H1 (cell line): ENCODE data around the gene SLC6A19. TPM values are rescaled to one million over a fixed set of nuclear protein-coding genes. Genes with fewer than 3 reads are reported as not detected.

ENCODE experiments used
- CTCF ChIA-PET: fragments of 300-600 bp; sonication (Branson Sonifier 250); formaldehyde crosslinking; loops from one replicate; lab custom pipeline; 2021; ENCODE audit not compliant: partially characterized antibody; lab: Charles Lee
- POLR2A ChIA-PET: fragments of 300-600 bp; sonication (Branson Sonifier 250); formaldehyde crosslinking; loops from one replicate; lab custom pipeline; 2021; ENCODE audit warnings: inconsistent platforms; ENCODE audit not compliant: partially characterized antibody; lab: Charles Lee
- DNase-seq, 2 experiments: peaks; one replicate each; pipeline versions ENCODE4 v3.0.0 to v3.0.0-alpha.2; 2010 to 2022; ENCODE audit warnings: low spot score in 2 of 2, low read depth in 1 of 2, mixed read lengths in 1 of 2
- FAIRE-seq: peaks from 2 replicates; lab custom pipeline; 2011; peaks lifted over from hg19 to GRCh38; lab: Jason Lieb, UNC
- H2AFZ ChIP-seq: 2 replicates; pipeline ENCODE4 v1.8.1; 2012; ENCODE audit warnings: low read length, inconsistent platforms
- H2AK5ac ChIP-seq: 2 replicates; pipeline ENCODE4 v1.6.1; 2013; ENCODE audit warnings: low read depth, low read length
- H2BK120ac ChIP-seq: replicated peaks from 2 replicates; pipeline ENCODE3; 2013; ENCODE audit warnings: low read depth, low read length, inconsistent platforms
- H2BK12ac ChIP-seq: 2 replicates; pipeline ENCODE4 v1.6.1; 2013; ENCODE audit warnings: low read depth, low read length
- H2BK15ac ChIP-seq: 2 replicates; pipeline ENCODE4 v1.6.1; 2013; ENCODE audit warnings: low read length
- H2BK20ac ChIP-seq: 2 replicates; pipeline ENCODE4 v1.6.1; 2013; ENCODE audit warnings: low read length
- H2BK5ac ChIP-seq: 2 replicates; pipeline ENCODE4 v1.6.1; 2013; ENCODE audit warnings: low read depth, low read length
- H3K14ac ChIP-seq: 2 replicates; pipeline ENCODE4 v1.6.1; 2013; ENCODE audit warnings: inconsistent platforms; ENCODE audit not compliant: insufficient read length
- H3K18ac ChIP-seq: 2 replicates; pipeline ENCODE4 v1.6.1; 2013; ENCODE audit warnings: low read length; ENCODE audit errors: extremely low read depth
- H3K23ac ChIP-seq: 2 replicates; pipeline ENCODE4 v1.6.1; 2013; ENCODE audit warnings: inconsistent platforms; ENCODE audit not compliant: insufficient read length
- H3K23me2 ChIP-seq: 2 replicates; pipeline ENCODE4 v1.6.1; 2013; ENCODE audit warnings: low read depth, low read length
- H3K27ac ChIP-seq: 2 replicates; pipeline ENCODE4 v1.6.1; 2011; ENCODE audit warnings: low read depth, low read length, inconsistent platforms
- H3K27me3 ChIP-seq, 4 experiments: replicated peaks in 1 of 4; 1 replicate in 1 of 4; 2 replicates in 3 of 4; pipeline versions ENCODE4 v1.6.1 to v1.8.1; 2011 to 2013; ENCODE audit warnings: low read length in 3 of 4, mild to moderate bottlenecking in 3 of 4, inconsistent platforms in 2 of 4, mixed read lengths in 2 of 4, moderate library complexity in 1 of 4; ENCODE audit not compliant: control insufficient read depth in 3 of 4, insufficient read depth in 3 of 4; ENCODE audit errors: extremely low read depth in 1 of 4
- H3K36me3 ChIP-seq, 4 experiments: 2 replicates each; pipeline versions ENCODE4 v1.6.1 to v1.8.1; 2011 to 2013; ENCODE audit warnings: mild to moderate bottlenecking in 4 of 4, low read length in 3 of 4, moderate library complexity in 2 of 4, control low read depth in 1 of 4, inconsistent platforms in 1 of 4; ENCODE audit not compliant: insufficient read depth in 4 of 4, control insufficient read depth in 2 of 4
- H3K4ac ChIP-seq: replicated peaks from 2 replicates; pipeline ENCODE3; 2013; ENCODE audit warnings: low read length, low read depth, mixed read lengths, inconsistent platforms; ENCODE audit not compliant: insufficient read length
- H3K4me1 ChIP-seq, 4 experiments: replicated peaks in 1 of 4; 1 replicate in 1 of 4; 2 replicates in 3 of 4; pipeline versions ENCODE4 v1.6.1 to v1.8.1; 2011 to 2013; ENCODE audit warnings: low read length in 3 of 4, inconsistent platforms in 2 of 4, mixed read lengths in 1 of 4; ENCODE audit not compliant: insufficient read depth in 4 of 4, control insufficient read depth in 3 of 4
- H3K4me2 ChIP-seq, 2 experiments: 2 replicates each; pipeline versions ENCODE4 v1.6.1 to v1.8.1; 2011 to 2013; ENCODE audit warnings: low read depth in 2 of 2, low read length in 2 of 2, control low read depth in 1 of 2, inconsistent platforms in 1 of 2, mild to moderate bottlenecking in 1 of 2; ENCODE audit not compliant: insufficient read depth in 1 of 2
- H3K4me3 ChIP-seq, 4 experiments: fragments of 200-600, 300-600 bp in 1 of 4; sonication (generic), shearing (Covaris generic), sonication (Bioruptor Twin) in 1 of 4; 2 replicates each; pipeline versions ENCODE4 v1.5.1 to v1.8.1; 2011 to 2016; ENCODE audit warnings: low read length in 4 of 4, low read depth in 3 of 4, control low read depth in 2 of 4, inconsistent platforms in 2 of 4, mild to moderate bottlenecking in 2 of 4, mixed read lengths in 1 of 4, moderate library complexity in 1 of 4; ENCODE audit not compliant: insufficient read depth in 2 of 4; ENCODE audit errors: extremely low read depth in 1 of 4
- H3K56ac ChIP-seq: replicated peaks from 2 replicates; pipeline ENCODE3; 2013; ENCODE audit warnings: low read depth, mild to moderate bottlenecking, mixed read lengths, low read length, inconsistent platforms; ENCODE audit not compliant: insufficient read length
- H3K79me1 ChIP-seq: 2 replicates; pipeline ENCODE4 v1.6.1; 2013; ENCODE audit warnings: low read depth, low read length, control low read depth
- H3K79me2 ChIP-seq, 2 experiments: 2 replicates each; pipeline versions ENCODE4 v1.6.1 to v1.8.1; 2012 to 2013; ENCODE audit warnings: low read length in 2 of 2, mild to moderate bottlenecking in 2 of 2, inconsistent platforms in 1 of 2; ENCODE audit not compliant: insufficient read depth in 2 of 2, control insufficient read depth in 1 of 2
- H3K9ac ChIP-seq, 4 experiments: replicated peaks in 1 of 4; 1 replicate in 1 of 4; 2 replicates in 3 of 4; pipeline versions ENCODE4 v1.6.1 to v1.8.1; 2011 to 2013; ENCODE audit warnings: low read depth in 3 of 4, low read length in 3 of 4, control low read depth in 2 of 4, mild to moderate bottlenecking in 2 of 4, moderate library complexity in 2 of 4, inconsistent platforms in 1 of 4; ENCODE audit errors: extremely low read depth in 1 of 4
- H3K9me3 ChIP-seq, 2 experiments: 2 replicates each; pipeline versions ENCODE4 v1.6.1 to v1.8.1; 2012 to 2013; ENCODE audit warnings: mild to moderate bottlenecking in 2 of 2, moderate library complexity in 2 of 2, control low read depth in 1 of 2, inconsistent platforms in 1 of 2, low read depth in 1 of 2, low read length in 1 of 2, mixed read lengths in 1 of 2; ENCODE audit not compliant: insufficient read depth in 2 of 2
- H4K20me1 ChIP-seq, 2 experiments: replicated peaks in 1 of 2; 2 replicates each; pipeline versions ENCODE3 to v1.8.1; 2011 to 2013; ENCODE audit warnings: inconsistent platforms in 2 of 2, low read length in 2 of 2, mild to moderate bottlenecking in 1 of 2; ENCODE audit not compliant: insufficient read depth in 2 of 2, control insufficient read depth in 1 of 2
- H4K5ac ChIP-seq: 2 replicates; pipeline ENCODE4 v1.6.1; 2013; ENCODE audit warnings: low read length, low read depth, mixed read lengths, inconsistent platforms; ENCODE audit not compliant: insufficient read length
- H4K8ac ChIP-seq: 2 replicates; pipeline ENCODE4 v1.8.0; 2013; ENCODE audit warnings: mild to moderate bottlenecking, moderate library complexity, low read length, inconsistent platforms; ENCODE audit not compliant: insufficient read depth; ENCODE audit errors: extremely low read depth
- H4K91ac ChIP-seq: replicated peaks from 2 replicates; pipeline ENCODE3; 2013; ENCODE audit warnings: low read length, mixed read lengths, inconsistent platforms; ENCODE audit not compliant: insufficient read length
- ASH2L ChIP-seq: fragments of 200-600, 300-600 bp; sonication (generic); IDR thresholded peaks from one replicate; pipeline ENCODE4 v1.7.1; 2017; ENCODE audit warnings: low read length
- BCL11A ChIP-seq, 2 experiments: IDR thresholded peaks; one replicate each; pipeline ENCODE4 v1.6.1; 2011; ENCODE audit warnings: low read depth in 2 of 2, low read length in 2 of 2, mild to moderate bottlenecking in 2 of 2
- BRCA1 ChIP-seq: IDR thresholded peaks from 2 replicates; pipeline ENCODE4 v1.6.1; 2012; ENCODE audit warnings: low read depth, low read length, improper control_type of control experiment
- EGR1 ChIP-seq: IDR thresholded peaks from 2 replicates; pipeline ENCODE4 v1.6.1; 2011; ENCODE audit warnings: low read depth, low read length, borderline replicate concordance
- EP300 ChIP-seq, 2 experiments: IDR thresholded peaks; 1 replicate in 1 of 2; 2 replicates in 1 of 2; pipeline ENCODE4 v1.6.1; 2011 to 2012; ENCODE audit warnings: low read depth in 2 of 2, low read length in 2 of 2, mild to moderate bottlenecking in 2 of 2, borderline replicate concordance in 1 of 2, inconsistent platforms in 1 of 2, moderate library complexity in 1 of 2
- KDM1A ChIP-seq: fragments of 200-600, 300-600 bp; sonication (generic); IDR thresholded peaks from 2 replicates; pipeline ENCODE4 v1.7.1; 2016; ENCODE audit warnings: mild to moderate bottlenecking, low read length, borderline replicate concordance
- MAFK ChIP-seq: IDR thresholded peaks from 2 replicates; pipeline ENCODE4 v1.6.1; 2012; ENCODE audit warnings: low read depth, mild to moderate bottlenecking, improper control_type of control experiment, low read length
- POLR2AphosphoS5 ChIP-seq: IDR thresholded peaks from 2 replicates; pipeline ENCODE4 v1.6.1; 2011; ENCODE audit warnings: low read depth, low read length
- RAD21 ChIP-seq, 2 experiments: IDR thresholded peaks in 1 of 2; conservative IDR thresholded peaks in 1 of 2; 2 replicates each; pipeline ENCODE4 v1.6.1; 2011; ENCODE audit warnings: low read depth in 2 of 2, low read length in 2 of 2, improper control_type of control experiment in 1 of 2, inconsistent platforms in 1 of 2, mild to moderate bottlenecking in 1 of 2, moderate library complexity in 1 of 2
- RNF2 ChIP-seq: fragments of 200-900, 300-1000 bp; sonication (generic); IDR thresholded peaks from 2 replicates; pipeline ENCODE4 v1.7.1; 2016; ENCODE audit warnings: borderline replicate concordance, low read depth, mild to moderate bottlenecking, antibody characterized with exemption, low read length; ENCODE audit not compliant: poor library complexity, severe bottlenecking; ENCODE audit errors: missing control alignments
- RXRA ChIP-seq: IDR thresholded peaks from 2 replicates; pipeline ENCODE4 v1.6.1; 2011; ENCODE audit warnings: low read depth, mild to moderate bottlenecking, low read length, moderate library complexity; ENCODE audit not compliant: insufficient read depth
- SIRT6 ChIP-seq: IDR thresholded peaks from one replicate; pipeline ENCODE4 v1.7.1; 2012; ENCODE audit warnings: low read length, inconsistent platforms
- WGBS, 2 experiments: shearing (Covaris generic) in 1 of 2; methylation state at CpG; one replicate each; pipeline versions ENCODE4 v1.1.6 to v1.1.7; 2013 to 2015; ENCODE audit warnings: low lambda C conversion rate in 2 of 2, mixed read lengths in 2 of 2, inconsistent platforms in 1 of 2, low coverage in 1 of 2, missing lambda C conversion rate in 1 of 2; ENCODE audit not compliant: insufficient replicate concordance in 2 of 2, insufficient coverage in 1 of 2, insufficient read length in 1 of 2; ENCODE audit errors: extremely low coverage in 1 of 2, missing lambda C conversion rate in 1 of 2; 5-methylcytosine and 5-hydroxymethylcytosine counted together
- polyA plus RNA-seq, 7 experiments: library from polyadenylated mRNA; depleted of rRNA in 3 of 7; stranded (reverse) in 5 of 7; unstranded in 2 of 7; fragments of >200 nt in 5 of 7; fragments of 200-250 nt in 2 of 7; gene quantifications; 1 replicate in 5 of 7; 2 replicates in 1 of 7; 4 replicates in 1 of 7; pipeline versions ENCODE4 v1.2.1 to v1.2.3, GENCODE V29; 2011 to 2013; ENCODE audit warnings: missing spikeins in 2 of 7, mixed read lengths in 2 of 7
- total RNA-seq: library from RNA; stranded (reverse); fragmentation: NEBNext Ultra II Directional; extraction: Animal tissue kit (Norgen Biotek cat#: 25700); gene quantifications from 2 replicates; pipeline ENCODE4 v1.2.1, GENCODE V29; 2021

The SLC6A19 gene
- total and polyA plus RNA-seq, 2 of the 8 experiments (the other 6 are each of a cell fraction or from before 2014, with no cell fraction given): 0.02 TPM; not detected in 1

DNA sequence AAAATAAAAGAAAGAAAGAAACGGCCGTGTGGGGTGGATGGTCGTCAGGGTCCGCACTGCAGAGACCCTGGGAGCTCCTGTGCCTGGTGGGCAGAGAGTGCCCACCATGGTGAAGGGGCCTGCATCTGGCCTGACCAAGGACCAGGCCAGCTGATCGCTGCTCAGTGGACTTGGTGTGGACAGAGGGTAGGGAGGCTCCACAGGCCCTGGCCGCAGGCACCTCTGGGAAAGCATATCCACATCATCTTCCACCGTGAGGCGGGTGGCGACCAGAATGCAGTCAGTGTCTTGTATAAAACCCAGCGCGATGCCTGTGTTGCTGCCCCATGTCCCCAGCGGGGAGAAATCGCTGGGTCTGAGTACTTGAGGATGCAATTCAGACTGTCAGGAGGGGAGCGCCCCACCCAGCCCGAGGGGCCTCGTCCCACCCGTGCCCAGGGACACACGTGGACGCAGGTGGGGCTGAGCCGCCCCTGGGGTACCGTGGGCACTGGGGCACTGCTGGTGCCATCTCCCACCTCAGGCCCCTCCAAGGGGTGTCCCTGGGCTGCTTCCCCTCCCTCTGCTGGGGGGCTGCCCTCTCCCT, 27.8 kb upstream of the SLC6A19 start:
- no peaks in the 10 kb centered on the region for H3K23me2 ChIP-seq
- no peak overlapping the region for H3K56ac ChIP-seq
- no peak overlapping the region for H3K18ac ChIP-seq
- no peak overlapping the region for H2BK20ac ChIP-seq
- no peak overlapping the region for H3K4me2 ChIP-seq
- no peaks in the 10 kb centered on the region; a peak in 1 of 4 replicates for H3K9me3 ChIP-seq
- no peak for DNase-seq
- FAIRE-seq: no peak
- H3K27ac ChIP-seq: no peak overlapping the region
- H2BK5ac ChIP-seq: no peak overlapping the region
- no peak overlapping the region for H4K5ac ChIP-seq
- H3K4me1 ChIP-seq: 0 out of 7 replicates have a peak, but pooled peaks cover 0 to 4% (median 0%) of the 10 kb centered on the region in 4 experiments
- H3K4ac ChIP-seq: no peak overlapping the region
- no peak overlapping the region for H2BK120ac ChIP-seq
- 86% methylated on average over 19 of the region's 21 CpGs; no CpG with 5 or more reads in 1 of the 2 experiments for WGBS, 2 experiments
- no peaks in the 10 kb centered on the region for H3K36me3 ChIP-seq
- no peak overlapping the region for H3K23ac ChIP-seq
- ChIA-PET POLR2A (interaction anchor here (1.1 to 1.6 kb wide), 2 partner anchors 57 to 63 kb away, joined by 3 read pairs; no protein-coding TSS in a partner anchor), CTCF (interaction anchor here (0.7 to 3.4 kb wide), 46 partner anchors 8 to 495 kb away, joined by 3 to 30 read pairs (median 4); no protein-coding TSS in a partner anchor)
- H3K4me3 ChIP-seq: no peak overlapping the region
- no peak overlapping the region for H2AK5ac ChIP-seq
- no peak overlapping the region for H2AFZ ChIP-seq
- H3K9ac ChIP-seq: no peak overlapping the region
- H2BK12ac ChIP-seq: no peak overlapping the region
- H2BK15ac ChIP-seq: no peak overlapping the region
- H4K8ac ChIP-seq: no peak overlapping the region
- no peaks in the 10 kb centered on the region for H4K20me1 ChIP-seq
- H3K14ac ChIP-seq: no peak overlapping the region
- H3K79me2 ChIP-seq: no peaks in the 10 kb centered on the region
- H3K27me3 ChIP-seq: no peaks in the 10 kb centered on the region; a peak in 1 of 7 replicates
- H3K79me1 ChIP-seq: no peaks in the 10 kb centered on the region
- H4K91ac ChIP-seq: no peak overlapping the region
- TF ChIP-seq SIRT6 (no peak), BCL11A (IDR thresholded peaks at IDR 0.05; ENCODE audit: low read depth in 2 of 2, low read length in 2 of 2) (no peak), BRCA1 (no peak), KDM1A (no peak), MAFK (no peak), EGR1 (no peak), RAD21 (IDR thresholded peaks at IDR 0.05 in 1 of 2, conservative IDR thresholded peaks at IDR 0.05 in 1 of 2; ENCODE audit: low read depth in 2 of 2, low read length in 2 of 2) (no peak), ASH2L (no peak), POLR2AphosphoS5 (no peak), EP300 (IDR thresholded peaks at IDR 0.05; ENCODE audit: borderline replicate concordance in 1 of 2, low read depth in 2 of 2, low read length in 2 of 2) (no peak), RXRA (no peak), RNF2 (no peak)
